ENCODE results near the gene HIC2.
"Not testable (repeated sequence)": the region's sequence is repeated elsewhere in the genome, so short reads cannot be mapped to it uniquely, and the experiment has no call there.

Gene HIC2

GRCh38 chr22:21417227-21417746, at the start of gene HIC2:
HIC2 (plus strand) TSS chr22:21417371; CDS start chr22:21442832, 25,461 bp downstream.
- DNase-seq, result not testable (repeated sequence)

GRCh38 chr22:21368603-21369310, 48.4 kb upstream of the HIC2 start:
- DNase-seq, result not testable (repeated sequence)

GRCh38 chr22:21375880-21376279, 41.3 kb upstream of the HIC2 start:
- not testable (repeated sequence) for DNase-seq

GRCh38 chr22:21383701-21384467, 33.3 kb upstream of the HIC2 start, which contains the start of gene RIMBP3B:
RIMBP3B (plus strand) TSS chr22:21383751; CDS start chr22:21383859, 108 bp downstream.
- not testable (repeated sequence) for DNase-seq

GRCh38 chr22:21384468-21385357, 32.5 kb upstream of the HIC2 start:
- DNase-seq, result not testable (repeated sequence)

GRCh38 chr22:21389480-21389879, 27.7 kb upstream of the HIC2 start:
- DNase-seq, result not testable (repeated sequence)

GRCh38 chr22:21390013-21390412, 27.2 kb upstream of the HIC2 start:
- not testable (repeated sequence) for DNase-seq

- not testable (repeated sequence) for DNase-seq
Observed at GRCh38 chr22:21394613-21395012, 22.6 kb upstream of the HIC2 start.

GRCh38 chr22:21401197-21401969, 15.8 kb upstream of the HIC2 start:
- not testable (repeated sequence) for DNase-seq

- not testable (repeated sequence) for DNase-seq
Observed at GRCh38 chr22:21402763-21403314, 14.3 kb upstream of the HIC2 start.

- DNase-seq, result not testable (repeated sequence)
Observed at GRCh38 chr22:21407139-21407538, 10.0 kb upstream of the HIC2 start.

GRCh38 chr22:21407792-21408191, 9.4 kb upstream of the HIC2 start:
- DNase-seq, result not testable (repeated sequence)

GRCh38 chr22:21416375-21416774, 796 bp upstream of the HIC2 start:
- DNase-seq, result not testable (repeated sequence)

GRCh38 chr22:21417853-21418252, 682 bp downstream of the HIC2 start:
- not testable (repeated sequence) for DNase-seq

GRCh38 chr22:21418974-21419638, 1.9 kb downstream of the HIC2 start:
- not testable (repeated sequence) for DNase-seq

GRCh38 chr22:21420180-21420763, 3.1 kb downstream of the HIC2 start:
- DNase-seq, result not testable (repeated sequence)

- DNase-seq, result not testable (repeated sequence)
Observed at GRCh38 chr22:21424084-21424709, 7.0 kb downstream of the HIC2 start.

- DNase-seq, result not testable (repeated sequence)
Observed at GRCh38 chr22:21434378-21435233, 17.4 kb downstream of the HIC2 start.

Measured in RPMI8226 (cell line).